ENCODE results near the gene CREB5. TPM values are rescaled to one million over a fixed set of nuclear protein-coding genes. Genes with fewer than 3 reads are reported as not detected.

Gene CREB5
- total RNA-seq, 1 experiment from 2014 or later, result 19.2 TPM

DNA sequence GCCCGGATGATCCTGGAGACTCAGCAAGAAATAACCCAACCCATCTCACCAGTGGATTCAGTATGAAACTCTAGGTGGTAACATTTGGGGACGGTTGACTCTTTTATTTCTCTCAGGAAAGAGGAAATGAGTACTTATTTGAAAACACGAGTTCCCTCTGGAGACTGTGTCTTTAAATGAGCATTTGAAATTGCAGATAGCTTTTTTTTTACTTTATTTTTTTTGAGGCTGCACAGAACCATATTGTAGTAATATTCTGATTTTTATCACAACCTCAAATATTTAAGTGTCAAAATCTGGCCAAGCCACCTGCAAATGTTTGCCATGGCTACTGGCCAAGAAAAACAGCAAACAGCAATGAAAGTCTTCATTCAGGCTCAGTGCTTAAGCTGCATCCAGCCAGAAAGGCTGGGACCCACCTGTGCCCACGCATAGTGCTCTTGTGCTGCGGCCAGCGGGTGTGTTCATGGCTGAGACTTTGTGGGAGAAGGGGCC, 160.8 kb downstream of the CREB5 start:
- DNase-seq, result peak; percentile 83
- peaks cover 39% of the 10 kb centered on the region for H3K4me1 Mint-ChIP-seq (ENCODE audit: low read depth, unreplicated experiment)
- H3K27me3 Mint-ChIP-seq (ENCODE audit: unreplicated experiment), result peaks cover 15% of the 10 kb centered on the region
- H3K36me3 Mint-ChIP-seq (ENCODE audit: insufficient read depth, unreplicated experiment), result no peaks in the 10 kb centered on the region
- TF ChIP-seq, protein P1, sequence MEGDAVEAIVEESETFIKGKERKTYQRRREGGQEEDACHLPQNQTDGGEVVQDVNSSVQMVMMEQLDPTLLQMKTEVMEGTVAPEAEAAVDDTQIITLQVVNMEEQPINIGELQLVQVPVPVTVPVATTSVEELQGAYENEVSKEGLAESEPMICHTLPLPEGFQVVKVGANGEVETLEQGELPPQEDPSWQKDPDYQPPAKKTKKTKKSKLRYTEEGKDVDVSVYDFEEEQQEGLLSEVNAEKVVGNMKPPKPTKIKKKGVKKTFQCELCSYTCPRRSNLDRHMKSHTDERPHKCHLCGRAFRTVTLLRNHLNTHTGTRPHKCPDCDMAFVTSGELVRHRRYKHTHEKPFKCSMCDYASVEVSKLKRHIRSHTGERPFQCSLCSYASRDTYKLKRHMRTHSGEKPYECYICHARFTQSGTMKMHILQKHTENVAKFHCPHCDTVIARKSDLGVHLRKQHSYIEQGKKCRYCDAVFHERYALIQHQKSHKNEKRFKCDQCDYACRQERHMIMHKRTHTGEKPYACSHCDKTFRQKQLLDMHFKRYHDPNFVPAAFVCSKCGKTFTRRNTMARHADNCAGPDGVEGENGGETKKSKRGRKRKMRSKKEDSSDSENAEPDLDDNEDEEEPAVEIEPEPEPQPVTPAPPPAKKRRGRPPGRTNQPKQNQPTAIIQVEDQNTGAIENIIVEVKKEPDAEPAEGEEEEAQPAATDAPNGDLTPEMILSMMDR (IDR thresholded peaks at IDR 0.05; ENCODE audit: unreplicated experiment), result no peak
- CTCF ChIA-PET, result interaction anchor here (0.7 to 1.6 kb wide), 7 partner anchors 18 to 1220 kb away, joined by 3 to 9 read pairs (median 4); no protein-coding TSS in a partner anchor
- peak overlapping the region; percentile 48 for H3K27ac Mint-ChIP-seq (ENCODE audit: unreplicated experiment)
- H3K4me3 Mint-ChIP-seq (ENCODE audit: low read depth, unreplicated experiment), result peak overlapping the region; percentile 39
- no TSS peak for BruUV-seq (replicated peaks)
- H3K9me3 Mint-ChIP-seq (ENCODE audit: low read depth, unreplicated experiment), result no peaks in the 10 kb centered on the region
- intact Hi-C loops (cut with micrococcal nuclease; ENCODE audit: unreplicated experiment), result loop anchor here (1.0 to 2.0 kb wide), 4 partner anchors 14 to 168 kb away; no protein-coding TSS in a partner anchor

DNA sequence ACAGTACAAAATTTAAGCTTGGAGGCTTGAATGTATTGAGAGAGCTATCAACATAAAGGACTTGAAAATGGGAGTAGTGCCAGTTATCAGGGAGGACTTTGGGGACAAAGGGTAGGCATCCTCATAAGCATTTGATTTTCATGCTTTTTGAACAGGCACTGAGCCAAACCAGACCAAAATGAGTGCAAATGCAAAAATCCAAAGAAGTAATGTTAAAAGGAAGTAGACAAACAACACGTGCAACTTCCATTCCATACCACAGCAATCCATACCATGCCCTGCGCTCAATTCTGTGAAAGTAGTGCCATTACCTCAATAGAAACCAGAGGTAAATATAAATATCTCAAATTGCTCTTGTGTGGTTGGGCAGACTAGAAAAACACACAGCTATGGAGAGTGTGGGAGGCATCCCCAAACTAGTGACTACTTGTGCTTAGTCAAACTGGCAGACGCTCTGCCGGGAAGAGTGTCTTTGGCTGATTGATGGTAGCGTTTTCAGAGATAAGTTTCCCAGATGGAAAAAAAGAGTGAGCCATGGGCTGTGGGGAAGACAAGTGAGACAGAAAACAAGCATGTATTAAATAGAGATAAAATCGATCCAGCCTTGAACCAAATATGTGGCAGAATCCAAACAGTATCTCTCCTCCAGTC, 161.5 kb downstream of the CREB5 start:
- peak overlapping the region; percentile 39 for H3K4me3 Mint-ChIP-seq (ENCODE audit: low read depth, unreplicated experiment)
- TF ChIP-seq, protein P1 (IDR thresholded peaks at IDR 0.05; ENCODE audit: unreplicated experiment), result no peak
- no peaks in the 10 kb centered on the region for H3K9me3 Mint-ChIP-seq (ENCODE audit: low read depth, unreplicated experiment)
- H3K27me3 Mint-ChIP-seq (ENCODE audit: unreplicated experiment), result peaks cover 15% of the 10 kb centered on the region
- intact Hi-C loops (cut with micrococcal nuclease; ENCODE audit: unreplicated experiment), result loop anchor here (1.0 to 2.0 kb wide), 4 partner anchors 14 to 169 kb away; no protein-coding TSS in a partner anchor
- CTCF ChIA-PET, result interaction anchor here (0.9 to 1.6 kb wide), 6 partner anchors 17 to 48 kb away, joined by 3 to 7 read pairs (median 4); no protein-coding TSS in a partner anchor
- H3K4me1 Mint-ChIP-seq (ENCODE audit: low read depth, unreplicated experiment), result peaks cover 39% of the 10 kb centered on the region
- peak overlapping the region; percentile 48 for H3K27ac Mint-ChIP-seq (ENCODE audit: unreplicated experiment)
- no peaks in the 10 kb centered on the region for H3K36me3 Mint-ChIP-seq (ENCODE audit: insufficient read depth, unreplicated experiment)
- no TSS peak for BruUV-seq (replicated peaks)
- DNase-seq, result peak; percentile 17

DNA sequence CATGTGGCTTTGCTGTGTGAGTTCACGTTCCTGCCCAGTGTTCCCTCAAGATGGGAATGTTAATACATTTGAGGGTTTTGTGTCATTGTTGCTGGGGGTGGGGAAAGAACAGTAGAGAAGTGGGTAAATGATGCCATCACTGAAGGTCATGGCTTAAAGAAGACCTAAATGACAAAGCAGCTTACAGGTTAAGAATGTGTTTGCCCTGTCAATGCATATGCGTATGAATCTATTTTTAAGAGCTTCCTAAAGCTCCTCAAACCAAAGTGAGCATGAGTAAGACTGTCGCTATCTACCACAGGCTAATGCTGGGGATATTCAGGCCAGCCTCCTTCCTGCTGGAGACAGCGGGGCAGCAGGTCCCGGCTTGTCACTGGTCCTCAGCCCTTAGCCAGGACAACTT, 162.9 kb downstream of the CREB5 start:
- Mint-ChIP-seq H3K36me3 (ENCODE audit: insufficient read depth, unreplicated experiment) (no peaks in the 10 kb centered on the region), H3K27ac (ENCODE audit: unreplicated experiment) (no peak overlapping the region), H3K4me1 (ENCODE audit: low read depth, unreplicated experiment) (peaks cover 47% of the 10 kb centered on the region), H3K4me3 (ENCODE audit: low read depth, unreplicated experiment) (no peak overlapping the region), H3K9me3 (ENCODE audit: low read depth, unreplicated experiment) (no peaks in the 10 kb centered on the region), H3K27me3 (ENCODE audit: unreplicated experiment) (peaks cover 15% of the 10 kb centered on the region)
- intact Hi-C loops (cut with micrococcal nuclease; ENCODE audit: unreplicated experiment), result no loop called here
- CTCF ChIA-PET, result interaction anchor here (0.5 to 1.4 kb wide), 2 partner anchors 11 to 380 kb away, joined by 3 to 5 read pairs; no protein-coding TSS in a partner anchor
- BruUV-seq (replicated peaks), result no TSS peak
- TF ChIP-seq, protein P1 (IDR thresholded peaks at IDR 0.05; ENCODE audit: unreplicated experiment), result no peak
- no peak for DNase-seq

DNA sequence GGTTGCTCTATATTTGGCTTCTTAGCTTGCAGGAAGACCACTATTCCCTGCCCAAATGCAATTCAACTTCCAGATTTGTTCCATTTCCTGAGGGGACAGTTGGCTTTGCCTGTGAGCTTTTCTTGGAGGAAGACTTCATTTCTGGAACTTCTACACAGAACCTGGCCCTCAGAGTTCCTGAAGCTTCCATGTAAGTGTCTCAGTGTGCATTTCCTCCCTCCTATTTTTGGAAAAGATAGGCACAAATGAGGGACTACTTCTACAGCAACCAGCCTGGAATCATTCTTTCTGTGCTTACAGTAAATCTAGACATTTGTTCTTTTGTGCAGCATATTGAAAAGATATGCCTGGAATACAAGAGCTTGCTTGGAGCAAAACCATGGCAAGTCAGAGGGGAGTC, 164.3 kb downstream of the CREB5 start:
- CTCF ChIA-PET, result interaction anchor here (0.6 kb wide), 1 partner anchor 346 kb away, joined by 5 read pairs; no protein-coding TSS in a partner anchor
- Mint-ChIP-seq H3K36me3 (ENCODE audit: insufficient read depth, unreplicated experiment) (no peaks in the 10 kb centered on the region), H3K27me3 (ENCODE audit: unreplicated experiment) (peaks cover 15% of the 10 kb centered on the region), H3K4me1 (ENCODE audit: low read depth, unreplicated experiment) (peaks cover 36% of the 10 kb centered on the region), H3K9me3 (ENCODE audit: low read depth, unreplicated experiment) (no peaks in the 10 kb centered on the region), H3K27ac (ENCODE audit: unreplicated experiment) (no peak overlapping the region), H3K4me3 (ENCODE audit: low read depth, unreplicated experiment) (no peak overlapping the region)
- TF ChIP-seq, protein P1 (IDR thresholded peaks at IDR 0.05; ENCODE audit: unreplicated experiment), result no peak
- intact Hi-C loops (cut with micrococcal nuclease; ENCODE audit: unreplicated experiment), result no loop called here
- no TSS peak for BruUV-seq (replicated peaks)
- DNase-seq, result no peak

Data from Calu3 (cell line).